Upper lobe of right lung (tissue), 1 donor: ENCODE data around the gene SNCAIP. TPM values are rescaled to one million over a fixed set of nuclear protein-coding genes. Genes with fewer than 3 reads are reported as not detected.
A peak's percentile ranks its signal among the peaks of the same experiment; 100 is the strongest.

Source experiments
- ATAC-seq: fragments of 200-7000 bp; cut with Tn5 transposase; one replicate; pipeline ENCODE4 v1.9.1; 2020; ENCODE audit warnings: mild to moderate bottlenecking, moderate library complexity
- DNase-seq: peaks from one replicate; pipeline ENCODE4 v3.0.0-alpha.2; 2020
- H3K27ac ChIP-seq: fragments of 200-600 bp; one replicate; pipeline ENCODE4 v1.8.0; 2022
- H3K27me3 ChIP-seq: fragments of 200-600 bp; one replicate; pipeline ENCODE4 v1.8.0; 2022; ENCODE audit warnings: mild to moderate bottlenecking
- H3K36me3 ChIP-seq: fragments of 200-600 bp; one replicate; pipeline ENCODE4 v1.8.0; 2022
- H3K4me1 ChIP-seq: fragments of 200-600 bp; one replicate; pipeline ENCODE4 v1.8.0; 2022
- H3K4me3 ChIP-seq: fragments of 200-600 bp; one replicate; pipeline ENCODE4 v1.8.0; 2022; ENCODE audit warnings: mild to moderate bottlenecking
- H3K9me3 ChIP-seq: fragments of 200-600 bp; one replicate; pipeline ENCODE4 v1.8.0; 2022
- CTCF ChIP-seq: fragments of 200-600 bp; IDR thresholded peaks from one replicate; pipeline ENCODE4 v1.8.0; 2022; ENCODE audit warnings: antibody characterized with exemption
- intact Hi-C: fragments of 100-400 bp; cut with DNase I; formaldehyde crosslinking; loops from one replicate; pipeline ENCODE4 v1.11.0; 2022
- total RNA-seq: library from RNA; stranded (reverse); fragmentation: NEBNext Ultra II Directional; extraction: Animal tissue kit (Norgen Biotek cat#: 25700); gene quantifications from one replicate; pipeline ENCODE4 v1.2.1, GENCODE V29; 2021
- donor health status: DM: no; HTN: yes; CAD: no; lungs with severe emphysema.

The SNCAIP gene
- total RNA-seq, 1 donor from 2014 or later, result 4.0 TPM

DNA sequence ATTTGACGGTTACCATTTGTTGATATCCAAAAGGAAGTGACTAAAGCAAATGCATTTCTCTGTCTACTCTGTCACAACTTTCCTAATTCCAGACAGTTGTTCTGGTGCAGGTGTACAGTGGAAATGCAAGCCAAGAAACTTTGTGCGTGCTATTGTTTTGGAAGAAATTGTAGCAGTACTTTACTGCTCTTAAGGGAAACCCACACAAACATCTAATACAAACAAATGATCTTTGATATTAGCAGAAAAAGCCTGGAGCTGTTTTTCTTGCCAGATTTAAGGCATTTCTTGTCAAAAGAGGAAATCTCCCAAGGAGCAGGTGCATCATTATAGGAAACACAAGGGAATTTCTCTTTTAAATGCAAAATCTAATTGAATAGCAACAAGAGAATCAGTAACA, 2.0 kb downstream of the SNCAIP start:
- no peak for DNase-seq
- intact Hi-C loops, result no loop called here
- Histone ChIP-seq H3K4me1 (peaks cover 6% of the 10 kb centered on the region), H3K9me3 (no peaks in the 10 kb centered on the region), H3K27me3 (peaks cover 42% of the 10 kb centered on the region), H3K36me3 (no peaks in the 10 kb centered on the region), H3K4me3 (no peak overlapping the region), H3K27ac (no peak overlapping the region)
- no peak for TF ChIP-seq CTCF
- ATAC-seq, result no peak

GRCh38 chr5:122315521-122315920, 3.5 kb downstream of the SNCAIP start:
- H3K27ac ChIP-seq, result no peak overlapping the region
- no peak for TF ChIP-seq CTCF
- H3K36me3 ChIP-seq, result no peaks in the 10 kb centered on the region
- no peak for DNase-seq
- no peaks in the 10 kb centered on the region for H3K9me3 ChIP-seq
- no peak for ATAC-seq
- intact Hi-C loops, result no loop called here
- H3K27me3 ChIP-seq, result peaks cover 42% of the 10 kb centered on the region
- H3K4me3 ChIP-seq, result no peak overlapping the region
- H3K4me1 ChIP-seq, result peaks cover 6% of the 10 kb centered on the region

GRCh38 chr5:122316656-122317055, 4.6 kb downstream of the SNCAIP start:
- TF ChIP-seq CTCF, result no peak
- Histone ChIP-seq H3K27ac (no peak overlapping the region), H3K4me1 (peaks cover 6% of the 10 kb centered on the region), H3K4me3 (no peak overlapping the region), H3K27me3 (peaks cover 42% of the 10 kb centered on the region), H3K36me3 (no peaks in the 10 kb centered on the region), H3K9me3 (no peaks in the 10 kb centered on the region)
- ATAC-seq, result no peak
- intact Hi-C loops, result no loop called here
- DNase-seq, result no peak

DNA sequence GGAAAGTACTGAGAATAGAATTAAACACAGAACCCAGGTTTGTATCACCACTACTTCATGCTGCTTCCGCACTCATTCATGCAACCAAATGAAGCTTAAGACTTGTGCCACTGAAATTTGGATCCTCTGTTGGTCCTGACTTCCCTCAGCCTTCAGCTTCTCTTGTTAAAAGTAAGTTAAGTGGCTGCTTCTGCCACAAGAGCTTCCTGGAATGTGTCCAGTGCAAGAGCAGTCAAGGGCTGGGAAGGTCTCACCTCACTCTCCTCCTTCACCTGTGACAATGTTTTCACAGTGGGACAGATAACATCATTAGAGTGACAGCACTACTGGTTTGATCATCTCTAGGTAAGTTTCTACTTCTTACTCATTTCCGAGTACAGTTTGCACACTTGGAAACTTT, 7.9 kb downstream of the SNCAIP start:
- Histone ChIP-seq H3K4me3 (no peak overlapping the region), H3K9me3 (no peaks in the 10 kb centered on the region), H3K27ac (no peak overlapping the region), H3K36me3 (no peaks in the 10 kb centered on the region), H3K4me1 (no peaks in the 10 kb centered on the region), H3K27me3 (peaks cover 17% of the 10 kb centered on the region)
- ATAC-seq (peak; percentile 64), DNase-seq (no peak)
- no peak for TF ChIP-seq CTCF
- intact Hi-C loops, result no loop called here

DNA sequence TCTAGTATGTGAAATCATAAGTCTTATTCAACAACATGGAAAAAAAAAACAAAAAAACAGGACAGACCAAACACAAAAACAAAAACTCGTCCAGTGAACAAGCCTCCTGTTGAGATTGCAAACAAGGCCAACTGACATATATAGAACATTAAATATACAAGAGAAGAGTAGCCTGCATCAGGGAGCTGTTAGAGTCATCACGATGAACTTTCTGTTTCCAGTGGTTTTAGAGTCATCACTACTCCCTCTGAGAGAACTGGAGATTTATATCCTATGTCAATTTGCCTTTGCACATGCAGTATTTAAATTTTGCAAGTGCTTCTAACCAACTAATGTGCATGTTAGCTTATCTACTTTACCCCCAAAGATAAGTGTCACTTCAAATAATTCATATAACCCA, 9.9 kb downstream of the SNCAIP start:
- Histone ChIP-seq H3K36me3 (no peaks in the 10 kb centered on the region), H3K27me3 (no peaks in the 10 kb centered on the region), H3K9me3 (no peaks in the 10 kb centered on the region), H3K4me1 (no peaks in the 10 kb centered on the region), H3K27ac (no peak overlapping the region), H3K4me3 (no peak overlapping the region)
- intact Hi-C loops, result no loop called here
- no peak for ATAC-seq
- no peak for DNase-seq
- no peak for TF ChIP-seq CTCF

DNA sequence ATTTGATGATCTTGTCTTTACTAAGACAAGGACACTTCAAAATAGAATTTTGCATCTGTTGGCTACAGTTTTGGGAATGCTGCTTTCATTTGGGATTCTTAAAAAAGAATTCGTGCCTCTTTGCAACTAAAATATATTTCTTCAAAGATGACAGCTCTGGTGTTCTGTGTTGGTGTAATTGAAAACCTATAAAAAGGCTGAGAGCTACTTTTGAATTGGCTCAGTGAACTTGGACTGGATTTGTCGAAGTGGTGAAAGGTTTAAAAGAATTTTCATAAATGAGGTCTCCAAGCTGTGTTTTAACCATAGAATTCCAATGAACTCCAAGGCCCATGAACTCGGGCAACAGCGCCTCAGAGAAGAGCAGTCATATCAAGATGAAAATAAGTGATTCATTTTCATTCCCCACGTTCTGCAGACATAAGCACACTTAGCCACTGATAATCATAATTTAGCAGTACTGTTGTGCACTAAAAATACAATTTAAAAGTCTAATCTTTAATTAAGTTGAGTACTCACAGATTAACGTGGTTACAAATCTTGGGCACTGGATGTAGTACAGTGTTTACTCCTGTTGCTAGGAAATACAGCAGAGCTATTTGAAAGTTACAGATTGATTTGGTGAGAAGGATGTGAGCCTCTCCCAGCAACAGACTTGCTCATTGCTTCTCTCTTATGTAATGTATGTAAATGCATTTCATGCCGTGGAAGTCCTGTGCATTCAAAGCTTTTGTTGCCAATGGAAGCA, 10.9 kb downstream of the SNCAIP start:
- Histone ChIP-seq H3K4me3 (no peak overlapping the region), H3K27me3 (no peaks in the 10 kb centered on the region), H3K4me1 (no peaks in the 10 kb centered on the region), H3K9me3 (no peaks in the 10 kb centered on the region), H3K27ac (no peak overlapping the region), H3K36me3 (no peaks in the 10 kb centered on the region)
- DNase-seq (no peak), ATAC-seq (no peak)
- intact Hi-C loops, result no loop called here
- no peak for TF ChIP-seq CTCF
